WTC11 (cell line): ENCODE data around the gene CCL7. TPM values are rescaled to one million over a fixed set of nuclear protein-coding genes. Genes with fewer than 3 reads are reported as not detected.

Experiments
- ATAC-seq: fragments of 200-7000 bp; cut with Tn5 transposase; 2 replicates; pipeline ENCODE4 v1.10.0; 2021; ENCODE audit warnings: mild to moderate bottlenecking, moderate library complexity
- CTCF ChIA-PET: fragments of 300-600 bp; sonication (Branson Sonifier 250); formaldehyde crosslinking; loops from one replicate; lab custom pipeline; 2021; ENCODE audit warnings: antibody characterized with exemption; lab: Charles Lee
- POLR2A ChIA-PET: fragments of 350-600 bp; sonication (Branson Sonifier 250); formaldehyde crosslinking; loops from one replicate; lab custom pipeline; 2021; ENCODE audit warnings: antibody characterized with exemption; lab: Charles Lee
- DNase-seq: peaks from one replicate; pipeline ENCODE4 v3.0.0; 2021; ENCODE audit warnings: low spot score
- H3K27ac Mint-ChIP-seq: 2 replicates; pipeline ENCODE4 v1.8.0; 2021; ENCODE audit warnings: mixed read lengths
- H3K27me3 Mint-ChIP-seq: 2 replicates; pipeline ENCODE4 v1.8.0; 2021; ENCODE audit warnings: low read depth, mild to moderate bottlenecking, moderate library complexity, mixed read lengths
- H3K36me3 Mint-ChIP-seq: 2 replicates; pipeline ENCODE4 v1.8.0; 2021; ENCODE audit warnings: mixed read lengths
- H3K4me1 Mint-ChIP-seq: 2 replicates; pipeline ENCODE4 v1.8.0; 2022; ENCODE audit warnings: mixed read lengths
- H3K4me3 Mint-ChIP-seq: 2 replicates; pipeline ENCODE4 v1.8.0; 2021; ENCODE audit warnings: mild to moderate bottlenecking, moderate library complexity, mixed read lengths
- H3K9me3 Mint-ChIP-seq: 2 replicates; pipeline ENCODE4 v1.8.0; 2021; ENCODE audit warnings: mixed read lengths
- AR ChIP-seq: fragments of 250-450 bp; sonication (Bioruptor Pico); IDR thresholded peaks from 2 replicates; pipeline ENCODE4 v1.9.0; 2021; ENCODE audit warnings: mild to moderate bottlenecking
- CBFB ChIP-seq: sonication (generic); formaldehyde crosslinking; IDR thresholded peaks from 2 replicates; pipeline ENCODE4 v1.8.1; 2022; ENCODE audit warnings: mild to moderate bottlenecking, low read depth, missing genetic modification reagents
- ELF4 ChIP-seq: sonication (generic); formaldehyde crosslinking; IDR thresholded peaks from 2 replicates; pipeline ENCODE4 v1.8.1; 2022; ENCODE audit warnings: low read depth, mild to moderate bottlenecking, moderate library complexity, missing genetic modification reagents
- EMX1 ChIP-seq: fragments of 250-450 bp; sonication (Bioruptor Pico); IDR thresholded peaks from 2 replicates; pipeline ENCODE4 v1.8.0; 2021; ENCODE audit warnings: mild to moderate bottlenecking
- ESRRA ChIP-seq: sonication (generic); formaldehyde crosslinking; IDR thresholded peaks from 2 replicates; pipeline ENCODE4 v1.8.1; 2022; ENCODE audit warnings: mild to moderate bottlenecking, missing genetic modification reagents, borderline replicate concordance
- FOXJ3 ChIP-seq: sonication (generic); formaldehyde crosslinking; IDR thresholded peaks from 2 replicates; pipeline ENCODE4 v1.9.0; 2021; ENCODE audit warnings: missing genetic modification reagents, mild to moderate bottlenecking, borderline replicate concordance
- FOXK1 ChIP-seq: sonication (generic); formaldehyde crosslinking; IDR thresholded peaks from 2 replicates; pipeline ENCODE4 v1.8.0; 2022; ENCODE audit warnings: mild to moderate bottlenecking, moderate library complexity, missing genetic modification reagents
- FOXP4 ChIP-seq: sonication (generic); formaldehyde crosslinking; IDR thresholded peaks from 2 replicates; pipeline ENCODE4 v1.8.0; 2022; ENCODE audit warnings: mild to moderate bottlenecking, missing genetic modification reagents
- JAZF1 ChIP-seq: fragments of 250-450 bp; sonication (Bioruptor Pico); IDR thresholded peaks from 2 replicates; pipeline ENCODE4 v1.9.0; 2021; ENCODE audit warnings: moderate library complexity, mild to moderate bottlenecking, inconsistent platforms
- KAT7 ChIP-seq: sonication (generic); formaldehyde crosslinking; IDR thresholded peaks from 2 replicates; pipeline ENCODE4 v1.8.1; 2023; ENCODE audit warnings: missing genetic modification reagents, mild to moderate bottlenecking, borderline replicate concordance
- NFE2L1 ChIP-seq: sonication (generic); formaldehyde crosslinking; IDR thresholded peaks from 2 replicates; pipeline ENCODE4 v1.8.1; 2023; ENCODE audit warnings: missing genetic modification reagents
- OVOL2 ChIP-seq: fragments of 250-450 bp; sonication (Bioruptor Pico); IDR thresholded peaks from 2 replicates; pipeline ENCODE4 v1.9.0; 2021; ENCODE audit warnings: mild to moderate bottlenecking, borderline replicate concordance
- PREB ChIP-seq: sonication (generic); formaldehyde crosslinking; IDR thresholded peaks from 2 replicates; pipeline ENCODE4 v1.8.1; 2022; ENCODE audit warnings: mild to moderate bottlenecking, missing genetic modification reagents, moderate library complexity, borderline replicate concordance
- ZBTB21 ChIP-seq: sonication (generic); formaldehyde crosslinking; IDR thresholded peaks from 2 replicates; pipeline ENCODE4 v1.8.1; 2023; ENCODE audit warnings: mild to moderate bottlenecking, missing genetic modification reagents, borderline replicate concordance
- ZNF219 ChIP-seq: sonication (generic); formaldehyde crosslinking; IDR thresholded peaks from 2 replicates; pipeline ENCODE4 v1.8.0; 2023; ENCODE audit warnings: missing genetic modification reagents, mild to moderate bottlenecking, borderline replicate concordance
- ZNF396 ChIP-seq: fragments of 250-450 bp; sonication (Bioruptor Pico); IDR thresholded peaks from 2 replicates; pipeline ENCODE4 v1.8.0; 2021; ENCODE audit warnings: mild to moderate bottlenecking, moderate library complexity, borderline replicate concordance
- total RNA-seq: library from RNA; stranded (reverse); gene quantifications from 3 replicates; pipeline ENCODE4 v1.2.3, GENCODE V29; 2021
- TF ChIP-seq, protein P1 (sequence below): sonication (generic); formaldehyde crosslinking; conservative IDR thresholded peaks from 2 replicates; pipeline ENCODE4 v1.8.1; 2022; ENCODE audit warnings: mild to moderate bottlenecking, missing genetic modification reagents
- TF ChIP-seq, protein P2 (sequence below): sonication (generic); formaldehyde crosslinking; IDR thresholded peaks from 2 replicates; pipeline ENCODE4 v1.8.0; 2022; ENCODE audit warnings: mild to moderate bottlenecking, missing genetic modification reagents
- TF ChIP-seq, protein P3 (sequence below): fragments of 250-450 bp; sonication (Bioruptor Pico); IDR thresholded peaks from 2 replicates; pipeline ENCODE4 v2.1.2; 2022; ENCODE audit warnings: mild to moderate bottlenecking, moderate library complexity
- TF ChIP-seq, protein P4 (sequence below): fragments of 250-450 bp; sonication (Bioruptor Pico); IDR thresholded peaks from 2 replicates; pipeline ENCODE4 v1.9.0; 2021; ENCODE audit warnings: mild to moderate bottlenecking, borderline replicate concordance

The CCL7 gene
- total RNA-seq, 1 experiment from 2014 or later = not detected

DNA sequence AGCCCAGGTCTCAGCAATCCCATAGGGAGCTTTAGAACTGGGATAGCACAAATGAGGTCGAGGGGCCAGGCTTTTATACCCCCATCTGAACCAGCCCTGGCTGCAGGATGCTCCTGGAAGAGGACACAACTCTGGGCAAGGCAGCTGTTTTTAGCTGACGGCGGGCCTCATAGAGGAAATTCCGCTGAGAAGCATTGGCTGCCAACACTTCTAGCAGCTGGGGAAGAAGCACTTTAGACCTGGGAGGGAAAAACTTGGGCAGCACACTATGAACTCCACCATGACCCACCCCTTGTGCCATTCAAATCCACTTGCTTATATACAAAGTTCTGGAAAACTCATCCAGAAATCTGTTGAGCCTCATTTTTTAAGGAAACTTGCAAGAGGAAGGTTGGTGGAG, 20.6 kb downstream of the CCL7 start:
- Mint-ChIP-seq H3K36me3 (no peaks in the 10 kb centered on the region), H3K27me3 (peaks cover 12% of the 10 kb centered on the region), H3K4me1 (no peaks in the 10 kb centered on the region), H3K9me3 (no peaks in the 10 kb centered on the region), H3K27ac (no peak overlapping the region), H3K4me3 (no peak overlapping the region)
- DNase-seq (no peak), ATAC-seq (no peak)
- POLR2A ChIA-PET = no interaction called here
- TF ChIP-seq, protein P1, sequence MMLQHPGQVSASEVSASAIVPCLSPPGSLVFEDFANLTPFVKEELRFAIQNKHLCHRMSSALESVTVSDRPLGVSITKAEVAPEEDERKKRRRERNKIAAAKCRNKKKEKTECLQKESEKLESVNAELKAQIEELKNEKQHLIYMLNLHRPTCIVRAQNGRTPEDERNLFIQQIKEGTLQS = no peak
- TF ChIP-seq NFE2L1 (no peak), FOXJ3 (CRISPR knock-in tag) (no peak), JAZF1 (CRISPR knock-in tag) (no peak), FOXP4 (CRISPR knock-in tag) (no peak), ZBTB21 (CRISPR knock-in tag) (no peak), OVOL2 (no peak), KAT7 (CRISPR knock-in tag) (no peak), ESRRA (no peak), PREB (CRISPR knock-in tag) (no peak), ELF4 (no peak)
- TF ChIP-seq, protein P2, sequence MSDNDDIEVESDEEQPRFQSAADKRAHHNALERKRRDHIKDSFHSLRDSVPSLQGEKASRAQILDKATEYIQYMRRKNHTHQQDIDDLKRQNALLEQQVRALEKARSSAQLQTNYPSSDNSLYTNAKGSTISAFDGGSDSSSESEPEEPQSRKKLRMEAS (CRISPR knock-in tag) = no peak
- CTCF ChIA-PET = interaction anchor here (0.5 to 2.4 kb wide), 2 partner anchors 71 to 1088 kb away, joined by 3 to 5 read pairs; no protein-coding TSS in a partner anchor

DNA sequence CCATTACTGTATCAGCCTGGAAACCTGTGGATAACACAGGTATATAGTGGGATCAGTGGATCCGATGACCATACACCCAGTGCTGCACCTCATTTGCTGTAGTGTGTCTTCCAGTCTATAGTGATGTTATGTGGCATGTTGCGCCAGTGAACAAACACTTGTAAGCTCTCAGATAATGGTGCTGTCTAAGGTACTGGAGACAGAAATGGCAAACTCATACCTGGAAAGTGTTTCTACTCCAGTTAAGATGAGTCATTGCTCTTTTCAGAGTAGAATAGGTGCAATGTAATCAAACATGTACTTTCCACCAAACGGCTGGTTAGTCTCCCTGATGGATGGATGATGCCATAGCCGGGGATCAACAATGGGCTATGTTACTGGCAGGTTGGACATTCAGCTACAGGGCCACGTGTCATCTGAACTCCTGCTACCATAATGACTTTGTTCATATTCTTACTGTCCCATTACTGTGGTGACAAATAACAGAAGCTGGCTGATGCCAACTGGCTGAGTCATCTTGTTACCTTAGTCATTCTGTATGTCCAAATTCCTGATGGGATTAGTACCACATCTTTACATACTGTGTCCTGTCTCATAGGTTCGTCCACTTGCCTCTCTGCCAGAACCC, 21.8 kb downstream of the CCL7 start:
- DNase-seq (no peak), ATAC-seq (no peak)
- H3K9me3 Mint-ChIP-seq = no peaks in the 10 kb centered on the region
- no peak overlapping the region for H3K4me3 Mint-ChIP-seq
- no peaks in the 10 kb centered on the region for H3K4me1 Mint-ChIP-seq
- CTCF ChIA-PET = interaction anchor here (0.9 kb wide), 1 partner anchor 70 kb away, joined by 3 read pairs; no protein-coding TSS in a partner anchor
- no peaks in the 10 kb centered on the region for H3K36me3 Mint-ChIP-seq
- POLR2A ChIA-PET = no interaction called here
- peaks cover 5% of the 10 kb centered on the region for H3K27me3 Mint-ChIP-seq
- no peak overlapping the region for H3K27ac Mint-ChIP-seq
- no peak for TF ChIP-seq EMX1 (CRISPR knock-in tag)
- TF ChIP-seq, protein P3, sequence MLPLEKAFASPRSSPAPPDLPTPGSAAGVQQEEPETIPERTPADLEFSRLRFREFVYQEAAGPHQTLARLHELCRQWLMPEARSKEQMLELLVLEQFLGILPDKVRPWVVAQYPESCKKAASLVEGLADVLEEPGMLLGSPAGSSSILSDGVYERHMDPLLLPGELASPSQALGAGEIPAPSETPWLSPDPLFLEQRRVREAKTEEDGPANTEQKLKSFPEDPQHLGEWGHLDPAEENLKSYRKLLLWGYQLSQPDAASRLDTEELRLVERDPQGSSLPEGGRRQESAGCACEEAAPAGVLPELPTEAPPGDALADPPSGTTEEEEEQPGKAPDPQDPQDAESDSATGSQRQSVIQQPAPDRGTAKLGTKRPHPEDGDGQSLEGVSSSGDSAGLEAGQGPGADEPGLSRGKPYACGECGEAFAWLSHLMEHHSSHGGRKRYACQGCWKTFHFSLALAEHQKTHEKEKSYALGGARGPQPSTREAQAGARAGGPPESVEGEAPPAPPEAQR (CRISPR knock-in tag) = no peak
- TF ChIP-seq, protein P4, sequence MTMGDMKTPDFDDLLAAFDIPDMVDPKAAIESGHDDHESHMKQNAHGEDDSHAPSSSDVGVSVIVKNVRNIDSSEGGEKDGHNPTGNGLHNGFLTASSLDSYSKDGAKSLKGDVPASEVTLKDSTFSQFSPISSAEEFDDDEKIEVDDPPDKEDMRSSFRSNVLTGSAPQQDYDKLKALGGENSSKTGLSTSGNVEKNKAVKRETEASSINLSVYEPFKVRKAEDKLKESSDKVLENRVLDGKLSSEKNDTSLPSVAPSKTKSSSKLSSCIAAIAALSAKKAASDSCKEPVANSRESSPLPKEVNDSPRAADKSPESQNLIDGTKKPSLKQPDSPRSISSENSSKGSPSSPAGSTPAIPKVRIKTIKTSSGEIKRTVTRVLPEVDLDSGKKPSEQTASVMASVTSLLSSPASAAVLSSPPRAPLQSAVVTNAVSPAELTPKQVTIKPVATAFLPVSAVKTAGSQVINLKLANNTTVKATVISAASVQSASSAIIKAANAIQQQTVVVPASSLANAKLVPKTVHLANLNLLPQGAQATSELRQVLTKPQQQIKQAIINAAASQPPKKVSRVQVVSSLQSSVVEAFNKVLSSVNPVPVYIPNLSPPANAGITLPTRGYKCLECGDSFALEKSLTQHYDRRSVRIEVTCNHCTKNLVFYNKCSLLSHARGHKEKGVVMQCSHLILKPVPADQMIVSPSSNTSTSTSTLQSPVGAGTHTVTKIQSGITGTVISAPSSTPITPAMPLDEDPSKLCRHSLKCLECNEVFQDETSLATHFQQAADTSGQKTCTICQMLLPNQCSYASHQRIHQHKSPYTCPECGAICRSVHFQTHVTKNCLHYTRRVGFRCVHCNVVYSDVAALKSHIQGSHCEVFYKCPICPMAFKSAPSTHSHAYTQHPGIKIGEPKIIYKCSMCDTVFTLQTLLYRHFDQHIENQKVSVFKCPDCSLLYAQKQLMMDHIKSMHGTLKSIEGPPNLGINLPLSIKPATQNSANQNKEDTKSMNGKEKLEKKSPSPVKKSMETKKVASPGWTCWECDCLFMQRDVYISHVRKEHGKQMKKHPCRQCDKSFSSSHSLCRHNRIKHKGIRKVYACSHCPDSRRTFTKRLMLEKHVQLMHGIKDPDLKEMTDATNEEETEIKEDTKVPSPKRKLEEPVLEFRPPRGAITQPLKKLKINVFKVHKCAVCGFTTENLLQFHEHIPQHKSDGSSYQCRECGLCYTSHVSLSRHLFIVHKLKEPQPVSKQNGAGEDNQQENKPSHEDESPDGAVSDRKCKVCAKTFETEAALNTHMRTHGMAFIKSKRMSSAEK (CRISPR knock-in tag) = no peak
- no peak for TF ChIP-seq AR (CRISPR knock-in tag)
- no peak for TF ChIP-seq FOXK1 (CRISPR knock-in tag)
- TF ChIP-seq NFE2L1 = no peak
- no peak for TF ChIP-seq CBFB (CRISPR knock-in tag)
- TF ChIP-seq ZNF396 (CRISPR knock-in tag) = no peak
- TF ChIP-seq ZNF219 (CRISPR knock-in tag) = no peak
